ENCODE data around the gene ACTR3. TPM values are rescaled to one million over a fixed set of nuclear protein-coding genes. Genes with fewer than 3 reads are reported as not detected.

Gene ACTR3
- total RNA-seq, 1 donor from 2014 or later: 181 TPM

GRCh38 chr2:113875135-113875534 lies 14.8 kb upstream of the ACTR3 start:
- no peak for DNase-seq (ENCODE audit: low spot score)

GRCh38 chr2:113876503-113877387 lies 13.1 kb upstream of the ACTR3 start:
- DNase-seq (ENCODE audit: low spot score): no peak

- DNase-seq (ENCODE audit: low spot score): no peak
Observed at GRCh38 chr2:113877711-113878598, 11.9 kb upstream of the ACTR3 start.

DNA sequence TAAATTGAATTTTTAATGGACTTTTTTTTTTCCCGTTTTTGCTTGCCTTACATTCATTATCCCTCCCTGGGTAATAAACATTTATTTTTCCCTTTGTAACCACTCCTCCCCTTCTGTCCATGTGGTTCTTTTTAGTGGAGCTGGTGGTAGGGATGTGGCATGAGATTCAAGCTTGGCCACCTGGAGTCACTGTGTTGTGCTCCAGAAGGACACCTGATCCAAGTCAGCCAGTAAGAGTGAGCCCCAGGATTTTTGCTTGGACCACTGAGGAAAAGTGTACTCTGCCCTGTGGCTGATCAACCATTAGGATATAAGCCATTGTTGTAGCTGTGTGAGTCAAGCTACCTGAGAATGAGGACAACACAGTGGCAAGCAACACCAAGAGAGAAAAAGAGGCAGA lies 11.1 kb upstream of the ACTR3 start:
- no peak for DNase-seq (ENCODE audit: low spot score)

DNA sequence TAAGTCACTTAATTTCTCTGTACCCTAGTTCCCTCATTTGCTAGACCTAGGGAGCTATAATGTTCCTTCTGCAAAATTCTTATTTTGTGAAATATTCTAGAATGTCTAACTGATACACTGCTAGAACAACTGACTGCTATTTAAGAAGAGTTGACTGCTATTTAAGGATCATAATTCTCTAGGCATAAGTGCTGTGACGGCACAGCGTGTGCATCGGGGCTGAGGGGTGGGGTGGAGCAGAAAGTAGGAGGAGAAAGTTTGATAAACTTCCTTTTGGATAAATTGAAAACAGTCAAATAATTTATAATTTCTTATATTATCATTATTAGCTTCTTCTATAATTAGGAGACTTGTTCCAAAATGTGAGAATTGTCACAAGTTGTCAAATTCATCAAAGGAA lies 10.4 kb upstream of the ACTR3 start:
- DNase-seq (ENCODE audit: low spot score): no peak

- no peak for DNase-seq (ENCODE audit: low spot score)
Observed at GRCh38 chr2:113886479-113887008, 3.3 kb upstream of the ACTR3 start.

DNA sequence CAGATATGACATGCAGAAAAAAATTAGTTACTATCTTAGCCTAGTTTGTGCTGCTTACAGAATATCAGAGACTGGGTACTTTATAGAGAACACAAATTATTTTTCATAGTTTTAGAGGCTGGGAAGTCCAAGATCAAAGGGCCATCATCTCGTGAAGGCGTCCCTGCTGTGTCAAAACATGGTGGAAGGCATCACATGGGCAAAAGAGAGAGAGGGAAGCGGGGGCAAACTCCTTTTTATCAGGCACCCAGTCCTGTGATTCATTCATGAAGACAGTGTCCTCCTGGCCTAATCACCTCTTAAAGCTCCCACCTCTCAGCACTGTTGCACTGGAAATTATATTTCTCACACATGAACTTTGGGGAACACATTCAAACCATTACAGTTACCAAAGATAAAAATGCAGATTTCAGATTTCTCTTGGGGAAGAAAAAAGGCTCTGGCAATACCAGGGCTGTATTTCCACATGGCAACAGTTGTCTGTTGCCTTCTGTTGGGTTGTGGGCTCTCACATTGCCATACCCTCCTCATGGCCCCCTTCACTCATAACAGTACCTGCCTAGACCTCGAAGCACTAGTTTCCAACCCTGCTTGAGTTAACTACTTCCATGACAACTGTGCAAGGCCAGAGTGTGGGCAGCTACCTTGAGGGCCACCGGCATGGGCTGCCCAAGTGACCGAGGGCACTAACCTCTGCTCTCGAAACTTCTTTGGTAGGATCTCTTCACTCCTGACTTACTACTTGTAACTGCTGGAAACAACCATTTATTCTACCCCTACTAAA lies 2.7 kb upstream of the ACTR3 start:
- no peak for DNase-seq (ENCODE audit: low spot score)

DNA sequence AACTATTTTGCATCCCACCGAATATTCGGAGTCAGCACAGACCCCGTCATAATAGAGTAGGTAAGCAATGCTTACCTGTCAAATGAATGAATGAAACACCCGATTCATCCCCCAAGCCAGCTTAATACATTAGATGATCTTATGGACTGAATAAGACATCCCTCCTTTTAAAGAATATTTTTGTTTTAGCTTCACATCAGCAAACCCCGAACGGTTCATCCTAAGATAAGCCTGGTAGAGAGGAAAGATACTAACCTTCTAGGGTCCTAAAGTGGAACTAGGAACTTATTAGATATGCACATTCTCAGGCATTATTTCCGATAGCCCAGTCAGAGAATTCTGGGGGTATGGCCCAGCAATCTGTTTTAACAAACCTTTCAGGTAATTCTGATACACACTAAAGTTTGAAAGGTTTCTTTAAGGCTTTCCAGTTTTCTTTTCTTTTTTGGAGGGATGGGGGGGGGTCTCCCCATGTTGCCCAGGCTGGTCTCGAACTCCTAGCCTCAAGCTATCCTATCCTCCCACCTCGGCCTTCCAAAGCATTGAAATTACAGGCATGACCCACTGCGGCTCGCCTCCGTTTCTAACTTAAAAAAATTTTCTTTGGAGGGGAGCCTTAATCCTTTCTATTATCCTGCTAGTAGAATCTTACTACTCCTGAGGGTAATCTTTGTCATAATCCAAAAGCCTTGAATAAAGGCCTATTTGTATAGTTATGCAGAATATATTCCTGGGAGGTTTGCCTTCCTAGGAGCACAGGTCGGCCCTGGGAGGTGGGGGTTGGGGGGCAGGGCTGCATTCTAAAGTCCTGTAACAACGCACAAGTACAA lies 1.0 kb upstream of the ACTR3 start:
- DNase-seq (ENCODE audit: low spot score): no peak

DNA sequence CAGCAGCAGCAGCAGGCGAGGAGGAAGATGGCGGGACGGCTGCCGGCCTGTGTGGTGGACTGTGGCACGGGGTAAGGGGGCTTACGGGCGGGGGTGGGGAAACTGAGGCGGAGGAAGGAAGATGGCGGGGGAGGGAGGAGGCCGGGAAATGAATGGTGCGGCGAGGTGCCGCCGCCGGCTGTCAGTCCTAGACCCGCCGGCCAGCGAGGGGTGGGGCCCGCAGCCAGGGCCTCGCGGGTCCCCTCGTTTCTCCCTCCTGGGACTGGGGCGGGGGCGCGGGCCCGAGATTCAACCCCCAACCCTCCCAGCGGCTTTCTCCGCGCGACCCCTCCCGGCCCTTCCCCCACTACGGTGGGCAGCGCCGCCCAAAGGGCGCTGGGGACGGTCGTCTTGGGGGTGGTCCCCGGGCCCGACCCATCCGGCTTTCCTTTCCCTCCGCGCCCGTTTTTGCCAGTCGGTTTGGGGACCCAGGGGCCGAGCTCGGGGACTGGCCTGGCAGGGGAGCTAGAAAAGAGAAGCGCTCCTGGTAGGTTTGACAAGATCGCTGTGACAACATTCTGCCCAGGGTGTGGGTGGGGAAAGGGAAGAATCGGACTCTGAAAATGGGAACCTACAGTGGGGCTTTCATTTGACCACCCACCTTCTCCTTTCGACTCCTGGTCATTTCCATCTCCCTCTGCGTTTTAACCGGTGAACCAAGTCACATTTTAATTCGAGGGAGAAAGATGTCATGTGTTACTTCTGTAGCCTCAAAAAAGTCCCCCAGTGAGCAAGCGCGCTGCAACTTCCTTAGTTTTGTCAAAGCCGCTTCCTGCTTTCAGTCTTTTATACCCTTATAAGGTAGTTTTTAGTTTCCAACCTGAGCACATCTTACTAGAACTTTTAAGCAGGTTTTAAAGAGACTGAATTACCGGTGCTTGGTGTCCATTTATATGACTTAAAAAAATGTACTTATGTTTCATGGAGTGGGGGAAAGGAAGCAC lies 655 bp downstream of the ACTR3 start:
- no peak for DNase-seq (ENCODE audit: low spot score)

GRCh38 chr2:113891265-113891959 lies 1.5 kb downstream of the ACTR3 start:
- no peak for DNase-seq (ENCODE audit: low spot score)

- no peak for DNase-seq (ENCODE audit: low spot score)
Observed at GRCh38 chr2:113892004-113892710, 2.3 kb downstream of the ACTR3 start.

- DNase-seq (ENCODE audit: low spot score): no peak
Observed at GRCh38 chr2:113894156-113894743, 4.4 kb downstream of the ACTR3 start.

GRCh38 chr2:113895301-113895700 lies 5.4 kb downstream of the ACTR3 start:
- DNase-seq (ENCODE audit: low spot score): no peak

GRCh38 chr2:113895819-113896563 lies 6.1 kb downstream of the ACTR3 start:
- DNase-seq (ENCODE audit: low spot score): no peak

DNA sequence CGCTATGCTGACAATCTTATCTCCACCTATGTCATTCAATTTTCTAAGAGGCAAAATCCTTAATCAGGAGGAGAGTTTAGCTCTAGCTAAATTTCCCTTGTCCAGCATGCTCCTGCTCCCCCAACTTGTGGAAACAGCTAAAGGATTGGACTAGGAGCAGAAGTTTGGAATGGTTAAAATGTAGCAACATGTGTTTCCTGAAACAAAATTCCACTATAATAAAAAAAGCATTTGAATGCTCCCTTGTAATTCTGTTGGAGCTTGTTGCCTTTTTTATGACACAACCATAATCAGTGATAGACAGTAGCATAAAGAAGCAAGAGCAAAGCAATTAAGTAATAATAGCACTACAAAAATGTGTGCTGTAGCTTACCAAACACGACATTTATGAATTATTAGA lies 6.9 kb downstream of the ACTR3 start:
- no peak for DNase-seq (ENCODE audit: low spot score)

GRCh38 chr2:113898081-113898480 lies 8.2 kb downstream of the ACTR3 start:
- no peak for DNase-seq (ENCODE audit: low spot score)

GRCh38 chr2:113899166-113899565 lies 9.3 kb downstream of the ACTR3 start:
- DNase-seq (ENCODE audit: low spot score): no peak

Data from mesenteric fat pad (tissue), 1 donor.